Fibroblast of pulmonary artery (primary cell): Measurements from ENCODE around the gene HOXD13.

Source experiments
- DNase-seq: peaks from one replicate; pipeline ENCODE4 v3.0.0-alpha.2; 2010; ENCODE audit warnings: low read depth
- H3K4me3 ChIP-seq: replicated peaks from 2 replicates; pipeline ENCODE4 v1.5.1; 2011; ENCODE audit warnings: low read depth, mild to moderate bottlenecking, control low read depth, low read length, moderate library complexity
- CTCF ChIP-seq: IDR thresholded peaks from 2 replicates; pipeline ENCODE4 v1.5.1; 2011; ENCODE audit warnings: mild to moderate bottlenecking, control low read depth, low read length, inconsistent platforms; ENCODE audit errors: missing control alignments

The HOXD13 gene

GRCh38 chr2:176081837-176082524 is 10.5 kb upstream of the HOXD13 start:
- TF ChIP-seq CTCF: no peak
- no peak overlapping the region for H3K4me3 ChIP-seq
- no peak for DNase-seq

GRCh38 chr2:176082525-176082823 is 10.0 kb upstream of the HOXD13 start:
- no peak for DNase-seq
- no peak for TF ChIP-seq CTCF
- H3K4me3 ChIP-seq: no peak overlapping the region

GRCh38 chr2:176082824-176083751 is 9.4 kb upstream of the HOXD13 start:
- H3K4me3 ChIP-seq: no peak overlapping the region
- DNase-seq: no peak

GRCh38 chr2:176083796-176084261 is 8.7 kb upstream of the HOXD13 start, which contains the start of gene EVX2:
TSS of gene EVX2 (minus strand) at chr2:176083962. CDS start at chr2:176083776, 186 bp downstream.
- no peak for DNase-seq
- no peak for TF ChIP-seq CTCF
- no peak within 1 kb of the TSS for H3K4me3 ChIP-seq

More at GRCh38 chr2:176082824-176083751, 9.4 kb upstream of the HOXD13 start:
- TF ChIP-seq CTCF: no peak

- no peak for DNase-seq
- no peak overlapping the region for H3K4me3 ChIP-seq
- TF ChIP-seq CTCF: no peak
Observed at GRCh38 chr2:176084611-176085119, 7.9 kb upstream of the HOXD13 start.

GRCh38 chr2:176085120-176085788 is 7.3 kb upstream of the HOXD13 start:
- H3K4me3 ChIP-seq: no peak overlapping the region
- TF ChIP-seq CTCF: no peak
- DNase-seq: no peak
